T-cell (primary cell): ENCODE measurements around the gene EHBP1L1. TPM values are rescaled to one million over a fixed set of nuclear protein-coding genes. Genes with fewer than 3 reads are reported as not detected.

Experiments
- ATAC-seq, 4 experiments: fragments of 200-7000 bp in 3 of 4; fragments of 150-1000 bp in 1 of 4; cut with Tn5 transposase; replicated peaks in 1 of 4; 1 replicate in 3 of 4; 2 replicates in 1 of 4; pipeline ENCODE4 v1.10.0; 2021; ENCODE audit warnings: moderate library complexity in 3 of 4, mild to moderate bottlenecking in 2 of 4, moderate number of reproducible peaks in 1 of 4
- CTCF ChIA-PET, 2 donors: fragments of 300-600 bp; sonication (Branson Sonifier 250); formaldehyde crosslinking; loops; one replicate each; lab custom pipeline; 2022; ENCODE audit warnings: antibody characterized with exemption in 2 of 2; lab: Charles Lee
- POLR2A ChIA-PET, 2 donors: fragments of 300-600 bp; sonication (Branson Sonifier 250); formaldehyde crosslinking; loops; one replicate each; lab custom pipeline; 2022; ENCODE audit warnings: antibody characterized with exemption in 2 of 2; lab: Charles Lee
- DNase-seq, 35 experiments: peaks; one replicate each; pipeline versions ENCODE4 v3.0.0 to v3.0.0-alpha.2; 2013 to 2023
- H3K27ac ChIP-seq: one replicate; pipeline ENCODE4 v1.5.1; 2013; ENCODE audit warnings: low read length
- H3K27me3 ChIP-seq, 2 experiments: replicated peaks in 1 of 2; 1 replicate in 1 of 2; 2 replicates in 1 of 2; pipeline versions ENCODE4 v1.6.1 to v1.7.0; 2013; ENCODE audit warnings: low read length in 1 of 2, mixed read lengths in 1 of 2; ENCODE audit not compliant: control insufficient read depth in 2 of 2, insufficient read depth in 2 of 2; ENCODE audit errors: extremely low read depth in 1 of 2
- H3K36me3 ChIP-seq, 2 donors: 1 replicate in 1 of 2; 2 replicates in 1 of 2; pipeline versions ENCODE4 v1.6.1 to v1.7.0; 2013; ENCODE audit warnings: low read length in 1 of 2; ENCODE audit not compliant: control insufficient read depth in 2 of 2, insufficient read depth in 1 of 2; ENCODE audit errors: extremely low read depth in 1 of 2
- H3K4me1 ChIP-seq, 2 experiments: 1 replicate in 1 of 2; 2 replicates in 1 of 2; pipeline versions ENCODE4 v1.6.1 to v1.7.0; 2013; ENCODE audit warnings: low read length in 2 of 2, mixed read lengths in 1 of 2; ENCODE audit not compliant: insufficient read depth in 2 of 2, control insufficient read depth in 1 of 2; ENCODE audit errors: extremely low read depth in 1 of 2
- H3K4me3 ChIP-seq, 2 donors: 1 replicate in 1 of 2; 2 replicates in 1 of 2; pipeline versions ENCODE4 v1.5.1 to v1.7.0; 2013; ENCODE audit warnings: mild to moderate bottlenecking in 2 of 2, low read length in 1 of 2, moderate library complexity in 1 of 2; ENCODE audit not compliant: control insufficient read depth in 1 of 2; ENCODE audit errors: extremely low read depth in 1 of 2
- H3K9me3 ChIP-seq: 2 replicates; pipeline ENCODE4 v1.7.0; 2013
- H3K27ac Mint-ChIP-seq, 2 donors: one replicate each; pipeline ENCODE4 v1.8.0; 2020 to 2021; ENCODE audit warnings: mild to moderate bottlenecking in 2 of 2, mixed read lengths in 2 of 2
- H3K27me3 Mint-ChIP-seq, 2 donors: one replicate each; pipeline ENCODE4 v1.8.0; 2021 to 2022; ENCODE audit warnings: mixed read lengths in 2 of 2
- H3K36me3 Mint-ChIP-seq: one replicate; pipeline ENCODE4 v1.8.0; 2021; ENCODE audit warnings: mixed read lengths
- H3K4me1 Mint-ChIP-seq, 3 donors: one replicate each; pipeline ENCODE4 v1.8.0; 2020 to 2022; ENCODE audit warnings: mixed read lengths in 3 of 3, mild to moderate bottlenecking in 1 of 3
- H3K4me3 Mint-ChIP-seq, 3 donors: one replicate each; pipeline ENCODE4 v1.8.0; 2020 to 2022; ENCODE audit warnings: mild to moderate bottlenecking in 3 of 3, mixed read lengths in 3 of 3, moderate library complexity in 3 of 3
- H3K9me3 Mint-ChIP-seq, 3 donors: one replicate each; pipeline ENCODE4 v1.8.0; 2020 to 2022; ENCODE audit warnings: mixed read lengths in 3 of 3
- WGBS: methylation state at CpG from one replicate; pipeline ENCODE4 v1.1.5; 2013; ENCODE audit warnings: missing lambda C conversion rate; ENCODE audit not compliant: insufficient coverage; 5-methylcytosine and 5-hydroxymethylcytosine counted together
- total RNA-seq, 35 experiments: library from RNA in 6 of 35; stranded (reverse) in 6 of 35; fragments of 120-200 nt in 1 of 35; gene quantifications; one replicate each; pipeline versions ENCODE4 v1.2.1 to v1.2.4 and lab custom pipeline; 2013 to 2026

Gene EHBP1L1
- total RNA-seq, 5 donors from 2014 or later (not counting 1 experiment from before 2014, with no cell fraction given), result 115 to 170 (median 150) TPM

DNA sequence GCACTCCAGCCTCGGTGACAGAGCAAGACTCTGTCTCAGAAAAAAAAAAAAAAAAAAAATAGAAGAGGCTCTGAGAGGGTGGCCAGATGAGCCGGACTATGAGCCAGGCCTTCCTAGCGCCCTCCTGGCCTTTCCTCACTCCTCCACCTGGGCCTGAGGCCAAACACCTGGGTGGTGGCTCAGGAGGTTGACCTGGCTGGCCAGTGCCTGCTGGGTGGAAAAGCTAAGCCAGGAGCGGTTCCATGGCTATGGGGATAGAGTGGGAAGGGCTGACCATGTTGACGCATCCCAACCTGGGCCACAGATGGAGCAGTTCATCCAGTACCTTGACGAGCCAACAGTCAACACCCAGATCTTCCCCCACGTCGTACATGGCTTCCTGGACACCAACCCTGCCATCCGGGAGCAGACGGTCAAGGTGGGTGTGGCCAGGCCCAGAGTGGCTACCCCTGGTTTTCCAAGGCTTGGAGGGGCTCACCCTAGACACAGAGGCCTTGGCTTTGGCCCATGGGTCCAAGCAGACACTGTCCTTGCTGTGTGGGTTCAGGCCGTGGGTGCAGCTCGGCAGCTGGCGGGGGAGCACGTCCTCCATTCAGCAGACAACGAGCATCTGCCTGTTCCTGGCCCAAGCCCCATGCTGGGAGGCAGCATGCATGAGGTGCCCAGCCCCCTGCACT lies 43.3 kb upstream of the EHBP1L1 start:
- no peak overlapping the region for H3K4me3 ChIP-seq
- Mint-ChIP-seq H3K27ac (no peak overlapping the region), H3K4me1 (peaks cover 14 to 17% (median 16%) of the 10 kb centered on the region in 3 donors), H3K36me3 (peaks cover 28% of the 10 kb centered on the region), H3K27me3 (no peaks in the 10 kb centered on the region), H3K4me3 (no peak overlapping the region), H3K9me3 (no peaks in the 10 kb centered on the region)
- DNase-seq, result no peak
- 96% methylated on average over 11 of the region's 15 CpGs for WGBS
- no peak for ATAC-seq
- no peaks in the 10 kb centered on the region for H3K27me3 ChIP-seq
- no peak overlapping the region for H3K27ac ChIP-seq
- H3K4me1 ChIP-seq, result peaks cover 7 to 17% of the 10 kb centered on the region in 2 experiments
- H3K9me3 ChIP-seq, result no peaks in the 10 kb centered on the region
- ChIA-PET POLR2A (no interaction called here), CTCF (no interaction called here)
- peaks cover 28 to 69% of the 10 kb centered on the region in 2 donors for H3K36me3 ChIP-seq

- ChIA-PET POLR2A (no interaction called here), CTCF (no interaction called here)
- H3K4me3 ChIP-seq, result no peak overlapping the region
- peaks cover 32 to 66% of the 10 kb centered on the region in 2 donors for H3K36me3 ChIP-seq
- ATAC-seq, result no peak
- no peak overlapping the region for H3K27ac ChIP-seq
- H3K36me3 Mint-ChIP-seq, result peaks cover 18% of the 10 kb centered on the region
- DNase-seq, result no peak
- no peaks in the 10 kb centered on the region for H3K27me3 ChIP-seq
- H3K27ac Mint-ChIP-seq, result no peak overlapping the region
- no peak overlapping the region for H3K4me3 Mint-ChIP-seq
- H3K9me3 ChIP-seq, result no peaks in the 10 kb centered on the region
- no peaks in the 10 kb centered on the region for H3K27me3 Mint-ChIP-seq
- peaks cover 1 to 13% of the 10 kb centered on the region in 2 experiments for H3K4me1 ChIP-seq
- H3K9me3 Mint-ChIP-seq, result no peaks in the 10 kb centered on the region
- peaks cover 3% of the 10 kb centered on the region in 3 donors for H3K4me1 Mint-ChIP-seq
- WGBS, result 95% methylated on average over 8 of the region's 9 CpGs
These were observed 40.8 kb upstream of the EHBP1L1 start for GRCh38 chr11:65535102-65535501.

GRCh38 chr11:65536412-65537295 lies 39.2 kb upstream of the EHBP1L1 start:
- Mint-ChIP-seq H3K4me3 (no peak overlapping the region), H3K4me1 (peaks cover 6 to 9% (median 8%) of the 10 kb centered on the region in 3 donors), H3K9me3 (no peaks in the 10 kb centered on the region), H3K36me3 (peaks cover 9% of the 10 kb centered on the region), H3K27ac (peak overlapping the region in 1 of 2 donors; percentile 76), H3K27me3 (no peaks in the 10 kb centered on the region)
- ATAC-seq (no peak), DNase-seq (no peak)
- Histone ChIP-seq H3K36me3 (peaks cover 24 to 51% of the 10 kb centered on the region in 2 donors), H3K4me1 (peaks cover 7 to 17% of the 10 kb centered on the region in 2 experiments), H3K4me3 (no peak overlapping the region), H3K9me3 (no peaks in the 10 kb centered on the region), H3K27ac (no peak overlapping the region), H3K27me3 (no peaks in the 10 kb centered on the region)
- POLR2A ChIA-PET, result no interaction called here
- 89% methylated on average over 7 of the region's 12 CpGs for WGBS
- CTCF ChIA-PET, result interaction anchor here in 1 of 2 donors (0.6 kb wide), 1 partner anchor 590 kb away, joined by 8 read pairs; no protein-coding TSS in a partner anchor

- WGBS, result no CpG with 5 or more reads among the region's 2 CpGs
- peak overlapping the region in 1 of 2 donors; percentile 61 for H3K27ac Mint-ChIP-seq
These were observed 38.6 kb upstream of the EHBP1L1 start for GRCh38 chr11:65537296-65537597.

GRCh38 chr11:65537620-65538231 lies 38.1 kb upstream of the EHBP1L1 start:
- Mint-ChIP-seq H3K4me1 (peaks cover 12 to 15% (median 12%) of the 10 kb centered on the region in 3 donors), H3K27me3 (no peaks in the 10 kb centered on the region), H3K27ac (peak overlapping the region in 1 of 2 donors; percentile 61), H3K36me3 (peaks cover 11% of the 10 kb centered on the region), H3K9me3 (no peaks in the 10 kb centered on the region), H3K4me3 (peak overlapping the region in 2 of 3 donors; percentile 21 to 36)
- POLR2A ChIA-PET, result no interaction called here
- WGBS, result 89% methylated on average over 10 of the region's 18 CpGs
- H3K27ac ChIP-seq, result no peak overlapping the region
- H3K4me3 ChIP-seq, result no peak overlapping the region
- DNase-seq (no peak), ATAC-seq (no peak)
- CTCF ChIA-PET, result interaction anchor here (0.5 to 0.7 kb wide), 2 partner anchors 16 to 528 kb away, joined by 3 read pairs; no protein-coding TSS in a partner anchor
- H3K9me3 ChIP-seq, result no peaks in the 10 kb centered on the region
- no peaks in the 10 kb centered on the region for H3K27me3 ChIP-seq
- peaks cover 19 to 42% of the 10 kb centered on the region in 2 donors for H3K36me3 ChIP-seq
- peaks cover 8 to 21% of the 10 kb centered on the region in 2 experiments for H3K4me1 ChIP-seq

More at GRCh38 chr11:65537296-65537597, 38.6 kb upstream of the EHBP1L1 start:
- CTCF ChIA-PET, result interaction anchor here (0.5 to 0.7 kb wide), 2 partner anchors 16 to 528 kb away, joined by 3 read pairs; no protein-coding TSS in a partner anchor
- Mint-ChIP-seq H3K4me1 (peaks cover 12 to 13% (median 12%) of the 10 kb centered on the region in 3 donors), H3K4me3 (peak overlapping the region in 2 of 3 donors; percentile 21 to 36), H3K36me3 (peaks cover 9% of the 10 kb centered on the region), H3K27me3 (no peaks in the 10 kb centered on the region), H3K9me3 (no peaks in the 10 kb centered on the region)
- no peak overlapping the region for H3K27ac ChIP-seq
- H3K9me3 ChIP-seq, result no peaks in the 10 kb centered on the region
- H3K4me1 ChIP-seq, result peaks cover 8 to 21% of the 10 kb centered on the region in 2 experiments
- DNase-seq (no peak), ATAC-seq (no peak)
- H3K4me3 ChIP-seq, result no peak overlapping the region
- no peaks in the 10 kb centered on the region for H3K27me3 ChIP-seq
- POLR2A ChIA-PET, result no interaction called here
- peaks cover 23 to 47% of the 10 kb centered on the region in 2 donors for H3K36me3 ChIP-seq
